MM.1S (cell line): ENCODE data around the gene SYT2.

Source experiments
- DNase-seq: peaks from one replicate; pipeline ENCODE4 v3.0.0-alpha.2; 2015
- H2AFZ ChIP-seq: fragments of 300-600 bp; sonication (generic); 2 replicates; pipeline ENCODE4 v1.6.0; 2016; ENCODE audit warnings: antibody characterized with exemption, low read length
- H3F3A ChIP-seq: fragments of 300-600 bp; sonication (generic); 2 replicates; pipeline ENCODE4 v1.6.1; 2016; ENCODE audit warnings: mild to moderate bottlenecking, antibody characterized with exemption, low read length, moderate library complexity, mixed read lengths; ENCODE audit not compliant: insufficient read depth
- H3K27ac ChIP-seq: fragments of 300-600 bp; sonication (generic); 2 replicates; pipeline ENCODE4 v1.5.1; 2016; ENCODE audit warnings: mild to moderate bottlenecking, low read length
- H3K27me3 ChIP-seq: fragments of 300-600 bp; sonication (generic); replicated peaks from 2 replicates; pipeline ENCODE4 v1.6.0; 2016; ENCODE audit warnings: low read length; ENCODE audit not compliant: insufficient read depth
- H3K36me3 ChIP-seq: fragments of 300-600 bp; sonication (generic); replicated peaks from 2 replicates; pipeline ENCODE4 v1.6.1; 2016; ENCODE audit warnings: mild to moderate bottlenecking, low read length, mixed read lengths; ENCODE audit not compliant: insufficient read depth
- H3K4me1 ChIP-seq: fragments of 300-600 bp; sonication (generic); 2 replicates; pipeline ENCODE4 v1.6.1; 2016; ENCODE audit warnings: low read length, mixed read lengths
- H3K4me2 ChIP-seq: fragments of 300-600 bp; sonication (generic); 2 replicates; pipeline ENCODE4 v1.6.0; 2016; ENCODE audit warnings: low read depth, low read length
- H3K4me3 ChIP-seq: fragments of 300-600 bp; sonication (generic); 2 replicates; pipeline ENCODE4 v1.5.1; 2016; ENCODE audit warnings: low read length, mixed read lengths
- H3K79me2 ChIP-seq: fragments of 300-600 bp; sonication (generic); 2 replicates; pipeline ENCODE4 v1.6.1; 2016; ENCODE audit warnings: mixed run types, low read length, mixed read lengths
- H3K9ac ChIP-seq: fragments of 300-600 bp; sonication (generic); 2 replicates; pipeline ENCODE4 v1.6.1; 2016; ENCODE audit warnings: low read length, mixed read lengths
- H3K9me2 ChIP-seq: fragments of 300-600 bp; sonication (generic); replicated peaks from 2 replicates; pipeline ENCODE4 v1.6.1; 2016; ENCODE audit warnings: mild to moderate bottlenecking, low read length, mixed read lengths; ENCODE audit not compliant: insufficient read depth
- H3K9me3 ChIP-seq: fragments of 300-600 bp; sonication (generic); replicated peaks from 2 replicates; pipeline ENCODE4 v1.6.1; 2016; ENCODE audit warnings: mild to moderate bottlenecking, low read length, mixed read lengths; ENCODE audit not compliant: insufficient read depth
- H4K20me1 ChIP-seq: fragments of 300-600 bp; sonication (generic); 2 replicates; pipeline ENCODE4 v1.6.1; 2016; ENCODE audit warnings: mild to moderate bottlenecking, low read length, moderate library complexity, mixed read lengths; ENCODE audit not compliant: insufficient read depth
- EZH2 ChIP-seq: fragments of 300-600 bp; sonication (generic); optimal IDR thresholded peaks from 2 replicates; pipeline ENCODE3; 2017; ENCODE audit warnings: low read depth, mild to moderate bottlenecking, antibody characterized with exemption, low read length, mixed read lengths
- EZH2phosphoT487 ChIP-seq: fragments of 300-600 bp; sonication (generic); IDR thresholded peaks from 2 replicates; pipeline ENCODE4 v1.6.1; 2018; ENCODE audit warnings: antibody characterized with exemption, low read length
- TF ChIP-seq, protein P1 (sequence below): fragments of 300-600 bp; sonication (generic); IDR thresholded peaks from 2 replicates; pipeline ENCODE4 v1.5.1; 2016; ENCODE audit warnings: antibody characterized with exemption, low read length, mixed read lengths

Gene SYT2

GRCh38 chr1:202704601-202705000 is 5.7 kb downstream of the SYT2 start:
- TF ChIP-seq, protein P1, sequence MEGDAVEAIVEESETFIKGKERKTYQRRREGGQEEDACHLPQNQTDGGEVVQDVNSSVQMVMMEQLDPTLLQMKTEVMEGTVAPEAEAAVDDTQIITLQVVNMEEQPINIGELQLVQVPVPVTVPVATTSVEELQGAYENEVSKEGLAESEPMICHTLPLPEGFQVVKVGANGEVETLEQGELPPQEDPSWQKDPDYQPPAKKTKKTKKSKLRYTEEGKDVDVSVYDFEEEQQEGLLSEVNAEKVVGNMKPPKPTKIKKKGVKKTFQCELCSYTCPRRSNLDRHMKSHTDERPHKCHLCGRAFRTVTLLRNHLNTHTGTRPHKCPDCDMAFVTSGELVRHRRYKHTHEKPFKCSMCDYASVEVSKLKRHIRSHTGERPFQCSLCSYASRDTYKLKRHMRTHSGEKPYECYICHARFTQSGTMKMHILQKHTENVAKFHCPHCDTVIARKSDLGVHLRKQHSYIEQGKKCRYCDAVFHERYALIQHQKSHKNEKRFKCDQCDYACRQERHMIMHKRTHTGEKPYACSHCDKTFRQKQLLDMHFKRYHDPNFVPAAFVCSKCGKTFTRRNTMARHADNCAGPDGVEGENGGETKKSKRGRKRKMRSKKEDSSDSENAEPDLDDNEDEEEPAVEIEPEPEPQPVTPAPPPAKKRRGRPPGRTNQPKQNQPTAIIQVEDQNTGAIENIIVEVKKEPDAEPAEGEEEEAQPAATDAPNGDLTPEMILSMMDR: no peak
- no peak for TF ChIP-seq EZH2phosphoT487
- no peak for TF ChIP-seq EZH2
- Histone ChIP-seq H3K9me2 (no peaks in the 10 kb centered on the region), H2AFZ (no peak overlapping the region), H3K9ac (no peak overlapping the region), H3K4me2 (no peak overlapping the region), H3K4me1 (no peaks in the 10 kb centered on the region), H3K36me3 (no peaks in the 10 kb centered on the region), H3K27me3 (peaks cover 72% of the 10 kb centered on the region), H3K4me3 (no peak overlapping the region), H3K9me3 (no peaks in the 10 kb centered on the region), H3F3A (no peaks in the 10 kb centered on the region), H3K79me2 (no peaks in the 10 kb centered on the region), H3K27ac (no peak overlapping the region), H4K20me1 (no peaks in the 10 kb centered on the region)
- no peak for DNase-seq

DNA sequence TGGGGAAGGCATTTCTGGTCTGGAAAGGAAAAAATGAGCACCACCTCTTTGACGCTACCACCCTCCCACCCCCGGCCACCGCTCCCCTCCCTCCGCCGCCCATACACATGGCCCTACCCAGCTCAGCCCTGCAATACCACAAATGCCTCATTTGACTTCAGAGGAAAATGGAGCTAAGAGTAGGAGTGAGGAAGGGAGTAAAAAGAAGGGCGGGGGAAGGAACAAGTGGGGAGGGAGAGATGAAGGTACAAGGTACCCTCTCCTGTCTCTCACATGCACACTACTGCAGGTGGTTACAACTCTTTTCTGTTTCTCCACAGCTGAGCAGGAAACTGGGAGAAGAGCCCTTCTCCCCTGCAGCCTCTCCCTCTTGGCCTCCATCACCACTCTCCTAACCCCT is 7.1 kb downstream of the SYT2 start:
- no peak overlapping the region for H2AFZ ChIP-seq
- H3K27me3 ChIP-seq: peaks cover 68% of the 10 kb centered on the region
- TF ChIP-seq, protein P1: no peak
- no peak for TF ChIP-seq EZH2
- no peak for TF ChIP-seq EZH2phosphoT487
- no peaks in the 10 kb centered on the region for H3K4me1 ChIP-seq
- no peak overlapping the region for H3K4me2 ChIP-seq
- no peaks in the 10 kb centered on the region for H3K36me3 ChIP-seq
- no peak for DNase-seq
- H3K27ac ChIP-seq: no peak overlapping the region
- H3K9me3 ChIP-seq: no peaks in the 10 kb centered on the region
- H4K20me1 ChIP-seq: no peaks in the 10 kb centered on the region
- no peaks in the 10 kb centered on the region for H3F3A ChIP-seq
- no peaks in the 10 kb centered on the region for H3K9me2 ChIP-seq
- H3K4me3 ChIP-seq: no peak overlapping the region
- no peaks in the 10 kb centered on the region for H3K79me2 ChIP-seq
- no peak overlapping the region for H3K9ac ChIP-seq

DNA sequence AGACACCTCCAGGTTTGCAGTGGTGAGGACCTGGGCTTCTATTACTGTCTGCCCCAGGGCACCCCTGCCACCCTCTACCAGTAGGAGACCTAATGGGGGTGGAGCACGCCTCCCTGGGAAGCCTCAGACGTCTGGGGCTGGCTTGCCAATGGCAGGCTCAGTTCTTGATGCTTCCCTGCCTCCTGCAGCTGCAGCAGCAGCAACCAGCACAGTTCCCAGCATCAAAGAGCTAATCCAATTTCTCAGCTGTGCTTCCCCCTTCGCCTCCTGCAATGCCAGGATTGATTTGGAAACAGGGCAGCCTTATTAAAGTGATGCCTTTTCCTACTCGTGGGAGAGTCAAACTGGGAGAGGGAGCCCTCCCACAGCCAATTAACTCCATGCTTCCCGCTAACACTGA is 8.2 kb downstream of the SYT2 start:
- H3K36me3 ChIP-seq: no peaks in the 10 kb centered on the region
- peaks cover 68% of the 10 kb centered on the region for H3K27me3 ChIP-seq
- TF ChIP-seq, protein P1: no peak
- TF ChIP-seq EZH2phosphoT487 (no peak), EZH2 (no peak)
- no peaks in the 10 kb centered on the region for H4K20me1 ChIP-seq
- no peaks in the 10 kb centered on the region for H3F3A ChIP-seq
- no peaks in the 10 kb centered on the region for H3K9me2 ChIP-seq
- no peaks in the 10 kb centered on the region for H3K4me1 ChIP-seq
- H3K79me2 ChIP-seq: no peaks in the 10 kb centered on the region
- H3K4me2 ChIP-seq: no peak overlapping the region
- no peak overlapping the region for H3K4me3 ChIP-seq
- no peak for DNase-seq
- no peak overlapping the region for H3K9ac ChIP-seq
- H2AFZ ChIP-seq: no peak overlapping the region
- no peaks in the 10 kb centered on the region for H3K9me3 ChIP-seq
- H3K27ac ChIP-seq: no peak overlapping the region
